K562 (cell line): ENCODE measurements around the gene FOXL3. TPM values are rescaled to one million over a fixed set of nuclear protein-coding genes. Genes with fewer than 3 reads are reported as not detected.

Experiments used
- ATAC-seq: fragments of 200-7000 bp; cut with Tn5 transposase; 3 replicates; pipeline ENCODE4 v1.9.1; 2020; ENCODE audit warnings: moderate library complexity
- BruUV-seq: library from RNA; stranded (reverse); fragments of 400-500 nt; replicated peaks from 2 replicates; lab custom pipeline; 2021; lab: Mats Ljungman, UMichigan
- CTCF ChIA-PET: fragments of 300-600 bp; formaldehyde crosslinking; extraction: SDS; loops from one replicate; lab custom pipeline; 2021; ENCODE audit warnings: low intra/inter-chr PET ratio; lab: Yijun Ruan, JAX
- POLR2A ChIA-PET: fragments of 300-600, 350-650 bp; sonication (Branson Sonifier 250); formaldehyde crosslinking; extraction: SDS; loops from one replicate; lab custom pipeline; 2021; ENCODE audit warnings: antibody characterized with exemption, inconsistent platforms; lab: Yijun Ruan, JAX
- DNase-seq, 4 experiments: peaks; one replicate each; pipeline versions ENCODE4 v3.0.0 to v3.0.0-alpha.2; 2011 to 2018; ENCODE audit warnings: low spot score in 3 of 4, mixed read lengths in 3 of 4; ENCODE audit errors: extremely low read depth in 1 of 4
- FAIRE-seq: peaks from 2 replicates; lab custom pipeline; 2011; peaks lifted over from hg19 to GRCh38; lab: Jason Lieb, UNC
- H2AFZ ChIP-seq: 2 replicates; pipeline ENCODE4 v1.6.0; 2011; ENCODE audit warnings: low read depth, low read length, control low read depth, inconsistent platforms
- H3K27ac ChIP-seq: fragments of 200-600 bp; 3 replicates; pipeline ENCODE4 v1.8.0; 2011; ENCODE audit warnings: low read depth, mild to moderate bottlenecking, control low read depth, inconsistent platforms, low read length, moderate library complexity, mixed read lengths; ENCODE audit errors: extremely low read depth
- H3K27me3 ChIP-seq, 2 experiments: fragments of 300-600 bp in 1 of 2; 2 replicates in 1 of 2; 3 replicates in 1 of 2; pipeline versions ENCODE4 v1.6.0 to v1.8.0; 2011; ENCODE audit warnings: inconsistent platforms in 2 of 2, low read length in 2 of 2, mild to moderate bottlenecking in 1 of 2, mixed read lengths in 1 of 2, moderate library complexity in 1 of 2; ENCODE audit not compliant: control insufficient read depth in 2 of 2, insufficient read depth in 2 of 2
- H3K36me3 ChIP-seq: fragments of 300-600 bp; 3 replicates; pipeline ENCODE4 v1.8.0; 2011; ENCODE audit warnings: mild to moderate bottlenecking, low read length, inconsistent platforms; ENCODE audit not compliant: control insufficient read depth, insufficient read depth
- H3K4me1 ChIP-seq, 2 experiments: fragments of 200-600 bp in 1 of 2; replicated peaks in 1 of 2; 2 replicates in 1 of 2; 3 replicates in 1 of 2; pipeline versions ENCODE4 v1.5.1 to v1.8.0; 2011; ENCODE audit warnings: inconsistent platforms in 2 of 2, low read length in 2 of 2, mild to moderate bottlenecking in 1 of 2, mixed read lengths in 1 of 2, moderate library complexity in 1 of 2; ENCODE audit not compliant: control insufficient read depth in 2 of 2, insufficient read depth in 2 of 2
- H3K4me2 ChIP-seq: 2 replicates; pipeline ENCODE4 v1.6.1; 2011; ENCODE audit warnings: low read length, control low read depth, inconsistent platforms, mixed read lengths; ENCODE audit not compliant: insufficient read depth
- H3K4me3 ChIP-seq: fragments of 200-600 bp; sonication (generic), shearing (Covaris generic); 2 replicates; pipeline ENCODE4 v1.5.1; 2016; ENCODE audit warnings: control low read depth, inconsistent platforms
- H3K79me2 ChIP-seq: fragments of 200-600 bp; 3 replicates; pipeline ENCODE4 v1.8.0; 2011; ENCODE audit warnings: low read length, inconsistent platforms; ENCODE audit not compliant: control insufficient read depth, insufficient read depth
- H3K9ac ChIP-seq, 2 experiments: 2 replicates each; pipeline versions ENCODE4 v1.6.0 to v1.6.1; 2011; ENCODE audit warnings: low read depth in 2 of 2, low read length in 2 of 2, control low read depth in 1 of 2, inconsistent platforms in 1 of 2, mild to moderate bottlenecking in 1 of 2, mixed read lengths in 1 of 2; ENCODE audit not compliant: insufficient read depth in 1 of 2
- H3K9me1 ChIP-seq: one replicate; pipeline ENCODE4 v1.6.0; 2011; ENCODE audit warnings: inconsistent platforms, mild to moderate bottlenecking, low read length, moderate library complexity; ENCODE audit not compliant: control insufficient read depth, insufficient read depth
- H3K9me3 ChIP-seq: replicated peaks from 2 replicates; pipeline ENCODE4 v1.5.1; 2011; ENCODE audit warnings: low read depth, low read length, inconsistent platforms; ENCODE audit not compliant: control insufficient read depth, insufficient read depth
- H4K20me1 ChIP-seq: replicated peaks from 2 replicates; pipeline ENCODE4 v1.6.1; 2011; ENCODE audit warnings: low read length, inconsistent platforms, mixed read lengths; ENCODE audit not compliant: control insufficient read depth, insufficient read depth
- NEUROD1 ChIP-seq: fragments of 150-350 bp; IDR thresholded peaks from 2 replicates; pipeline ENCODE4 v1.6.1; 2014; ENCODE audit warnings: borderline replicate concordance, low read length, low read depth; ENCODE audit not compliant: partially characterized antibody
- SAFB ChIP-seq: fragments of 200-400 bp; formaldehyde crosslinking; IDR thresholded peaks from 2 replicates; pipeline ENCODE4 v1.6.1; 2017; ENCODE audit warnings: low read depth, low read length, borderline replicate concordance
- SNRNP70 ChIP-seq: fragments of 200-400 bp; formaldehyde crosslinking; optimal IDR thresholded peaks from 2 replicates; pipeline ENCODE3; 2017; ENCODE audit warnings: low read depth, low read length
- TAF1 ChIP-seq: IDR thresholded peaks from 2 replicates; pipeline ENCODE4 v1.6.1; 2011; ENCODE audit warnings: mild to moderate bottlenecking, low read length, moderate library complexity; ENCODE audit not compliant: insufficient read depth, control insufficient read depth, severe bottlenecking; ENCODE audit errors: extremely low read depth
- TAF7 ChIP-seq: fragments of 450-650 bp; IDR thresholded peaks from 2 replicates; pipeline ENCODE4 v1.6.1; 2016; ENCODE audit warnings: missing genetic modification characterization, missing compliant biosample characterization
- ZFP30 ChIP-seq: fragments of 250-450 bp; sonication (Bioruptor Pico); IDR thresholded peaks from 2 replicates; pipeline ENCODE4 v1.8.0; 2022; ENCODE audit warnings: moderate library complexity, mild to moderate bottlenecking, inconsistent platforms, borderline replicate concordance
- WGBS: fragments of 100-300 bp; shearing (Covaris generic); methylation state at CpG from one replicate; pipeline ENCODE4 v1.1.6; 2016; ENCODE audit warnings: low coverage, mixed read lengths; ENCODE audit not compliant: insufficient coverage; ENCODE audit errors: missing lambda C conversion rate; 5-methylcytosine and 5-hydroxymethylcytosine counted together
- in situ Hi-C: fragments of 300-500 bp; cut with MboI; formaldehyde crosslinking; loops from 4 replicates; pipeline ENCODE4 v1.15.0; 2018; ENCODE audit warnings: inconsistent platforms, mixed read lengths
- intact Hi-C: fragments of 100-400 bp; cut with micrococcal nuclease; formaldehyde crosslinking; loops from 2 replicates; pipeline ENCODE4 v1.14.2; 2022
- polyA plus RNA-seq, 8 experiments: library from polyadenylated mRNA; depleted of rRNA in 4 of 8; stranded (reverse) in 5 of 8; unstranded in 3 of 8; fragments of >200 nt; fragmentation: Nextera tagmentation in 2 of 8; fragmentation: Illumina TruSeq in 1 of 8; extraction: Ambion mirVana in 2 of 8; extraction: Trizol in 1 of 8; gene quantifications; 2 replicates each; pipeline versions ENCODE4 v1.2.1 to v1.2.3, GENCODE V29; 2011 to 2014; ENCODE audit warnings: inconsistent platforms in 1 of 8, missing spikeins in 1 of 8
- total RNA-seq, 7 experiments: library from RNA; depleted of rRNA in 6 of 7; stranded (reverse); fragments of >200 nt in 6 of 7; fragmentation: Illumina TruSeq in 2 of 7; extraction: Trizol in 2 of 7; gene quantifications; 2 replicates each; pipeline versions ENCODE4 v1.2.1 to v1.2.3, GENCODE V29; 2011 to 2021; ENCODE audit warnings: low replicate concordance in 1 of 7
- TF ChIP-seq, protein P1 (sequence below): sonication (generic); formaldehyde crosslinking; IDR thresholded peaks from 2 replicates; pipeline ENCODE4 v1.8.0; 2022; ENCODE audit warnings: mild to moderate bottlenecking, missing genetic modification reagents
- TF ChIP-seq, protein P2 (sequence below), 2 experiments: IDR thresholded peaks in 1 of 2; conservative IDR thresholded peaks in 1 of 2; 2 replicates each; pipeline ENCODE4 v1.6.1; 2016; ENCODE audit warnings: low read depth in 2 of 2, mild to moderate bottlenecking in 1 of 2, missing compliant biosample characterization in 1 of 2, missing genetic modification characterization in 1 of 2, moderate library complexity in 1 of 2

The FOXL3 gene
- total and polyA plus RNA-seq, 9 of the 15 experiments (the other 6 are each of a cell fraction or from before 2014, with no cell fraction given): not detected

DNA sequence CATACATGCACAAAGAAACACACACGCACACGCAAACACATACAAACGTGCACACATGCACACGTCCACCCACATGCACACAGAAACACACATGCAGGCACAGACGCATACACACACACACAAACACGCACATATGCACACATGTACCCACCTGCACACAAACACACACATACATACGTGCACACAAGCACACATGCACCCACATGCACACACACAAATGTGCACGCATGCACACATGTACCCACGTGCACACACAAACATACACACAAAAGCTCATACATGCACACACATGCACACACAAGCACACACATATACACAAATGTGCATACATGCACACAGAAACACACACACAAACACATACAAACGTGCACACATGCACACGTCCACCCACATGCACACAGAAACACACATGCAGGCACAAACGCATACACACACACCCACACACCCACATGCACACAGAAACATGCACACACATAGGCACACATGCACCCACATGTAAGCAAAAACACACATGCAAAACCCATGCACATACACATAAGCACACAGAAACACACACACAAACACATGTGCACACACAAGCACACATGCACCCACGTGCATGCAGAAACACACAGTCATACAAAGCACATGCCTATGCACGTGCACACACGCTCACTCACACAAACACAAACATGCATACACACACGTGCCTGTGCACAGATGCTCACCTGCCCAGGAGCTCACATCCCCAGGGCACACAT, 44.8 kb downstream of the FOXL3 start (continued):
- TF ChIP-seq, protein P1, sequence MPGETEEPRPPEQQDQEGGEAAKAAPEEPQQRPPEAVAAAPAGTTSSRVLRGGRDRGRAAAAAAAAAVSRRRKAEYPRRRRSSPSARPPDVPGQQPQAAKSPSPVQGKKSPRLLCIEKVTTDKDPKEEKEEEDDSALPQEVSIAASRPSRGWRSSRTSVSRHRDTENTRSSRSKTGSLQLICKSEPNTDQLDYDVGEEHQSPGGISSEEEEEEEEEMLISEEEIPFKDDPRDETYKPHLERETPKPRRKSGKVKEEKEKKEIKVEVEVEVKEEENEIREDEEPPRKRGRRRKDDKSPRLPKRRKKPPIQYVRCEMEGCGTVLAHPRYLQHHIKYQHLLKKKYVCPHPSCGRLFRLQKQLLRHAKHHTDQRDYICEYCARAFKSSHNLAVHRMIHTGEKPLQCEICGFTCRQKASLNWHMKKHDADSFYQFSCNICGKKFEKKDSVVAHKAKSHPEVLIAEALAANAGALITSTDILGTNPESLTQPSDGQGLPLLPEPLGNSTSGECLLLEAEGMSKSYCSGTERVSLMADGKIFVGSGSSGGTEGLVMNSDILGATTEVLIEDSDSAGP: 0 out of 2 replicates have a peak, but pooled peaks have one; percentile 5
- TF ChIP-seq SNRNP70: no peak
- no peak for TF ChIP-seq NEUROD1
- TF ChIP-seq SAFB: no peak
- TF ChIP-seq TAF1: no peak
- TF ChIP-seq ZFP30: no peak
- TF ChIP-seq, all 486 proteins: peak for 4

DNA sequence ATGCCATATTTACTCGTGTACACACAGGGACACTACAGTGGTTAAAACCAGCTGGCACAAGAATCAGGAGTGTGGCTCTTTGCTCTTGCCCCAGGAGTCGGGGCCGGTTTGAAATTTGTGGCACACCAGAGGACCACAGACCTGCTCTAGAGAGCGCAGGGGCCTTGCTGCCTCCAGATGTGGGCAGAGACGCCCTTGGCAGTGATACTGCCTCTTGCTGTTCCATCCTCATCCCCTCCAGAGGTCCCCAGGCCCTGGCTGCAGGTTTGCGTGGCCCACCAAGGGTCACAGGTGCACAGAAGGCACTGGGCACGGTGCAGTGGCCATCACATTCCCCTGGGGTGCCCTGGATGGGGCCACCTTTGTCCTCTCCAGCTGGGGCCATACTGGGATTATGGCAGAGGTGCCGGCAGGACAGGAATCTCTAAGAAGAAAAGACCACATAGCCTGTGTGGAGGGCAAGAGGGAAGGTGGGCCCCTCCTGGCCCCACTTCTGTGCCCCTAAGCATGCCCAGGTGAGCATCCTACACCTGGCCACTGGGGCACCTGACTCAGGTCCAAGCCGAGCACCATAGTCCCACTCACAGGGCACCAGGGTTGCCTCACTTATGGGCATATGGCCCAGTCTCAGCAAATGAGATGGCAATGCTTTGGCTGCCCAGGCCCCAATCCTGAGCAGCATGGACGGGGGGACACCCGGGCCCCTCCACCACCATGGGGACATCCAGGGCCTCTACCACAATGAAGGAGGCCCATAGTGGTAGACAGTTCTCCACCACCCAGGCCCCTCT, 45.6 kb downstream of the FOXL3 start:
- ChIA-PET POLR2A (no interaction called here), CTCF (no interaction called here)
- H3K36me3 ChIP-seq: no peaks in the 10 kb centered on the region
- no peak for FAIRE-seq
- H3K79me2 ChIP-seq: no peaks in the 10 kb centered on the region
- H3K4me2 ChIP-seq: no peak overlapping the region
- no peak for ATAC-seq
- H3K9me3 ChIP-seq: peaks cover 10% of the 10 kb centered on the region; the same call in 1 of the 2 replicates
- no peak overlapping the region for H3K9ac ChIP-seq
- H3K4me3 ChIP-seq: no peak overlapping the region
- intact Hi-C loops (no loop called here), in situ Hi-C loops (no loop called here)
- H3K9me1 ChIP-seq: no peaks in the 10 kb centered on the region
- H3K27ac ChIP-seq: no peak overlapping the region
- no peak for DNase-seq
- peaks cover 0 to 28% of the 10 kb centered on the region in 2 experiments; a peak in 2 of 5 replicates for H3K4me1 ChIP-seq
- H2AFZ ChIP-seq: no peak overlapping the region
- WGBS: 27% methylated on average over 10 of the region's 11 CpGs
- no TSS peak for BruUV-seq
- 0 out of 2 replicates have a peak, but pooled peaks cover 5% of the 10 kb centered on the region for H4K20me1 ChIP-seq
- H3K27me3 ChIP-seq: peaks cover 28 to 48% of the 10 kb centered on the region in 2 experiments
- TF ChIP-seq, protein P2, sequence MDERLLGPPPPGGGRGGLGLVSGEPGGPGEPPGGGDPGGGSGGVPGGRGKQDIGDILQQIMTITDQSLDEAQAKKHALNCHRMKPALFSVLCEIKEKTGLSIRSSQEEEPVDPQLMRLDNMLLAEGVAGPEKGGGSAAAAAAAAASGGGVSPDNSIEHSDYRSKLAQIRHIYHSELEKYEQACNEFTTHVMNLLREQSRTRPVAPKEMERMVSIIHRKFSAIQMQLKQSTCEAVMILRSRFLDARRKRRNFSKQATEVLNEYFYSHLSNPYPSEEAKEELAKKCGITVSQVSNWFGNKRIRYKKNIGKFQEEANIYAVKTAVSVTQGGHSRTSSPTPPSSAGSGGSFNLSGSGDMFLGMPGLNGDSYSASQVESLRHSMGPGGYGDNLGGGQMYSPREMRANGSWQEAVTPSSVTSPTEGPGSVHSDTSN (CRISPR knock-in tag; IDR thresholded peaks at IDR 0.05; ENCODE audit: low read depth): 0 out of 2 replicates have a peak, but pooled peaks have one; percentile 2
- TF ChIP-seq, protein P2 (tag; conservative IDR thresholded peaks at IDR 0.05; ENCODE audit: low read depth): no peak
- no peak for TF ChIP-seq TAF7 (tag)
